ENCODE data around the gene GALK1. TPM values are rescaled to one million over a fixed set of nuclear protein-coding genes. Genes with fewer than 3 reads are reported as not detected.

GALK1 gene
- total and polyA plus RNA-seq, 9 of the 15 experiments (the other 6 are each of a cell fraction or from before 2014, with no cell fraction given) = 0.45 to 51.6 (median 17.4) TPM

DNA sequence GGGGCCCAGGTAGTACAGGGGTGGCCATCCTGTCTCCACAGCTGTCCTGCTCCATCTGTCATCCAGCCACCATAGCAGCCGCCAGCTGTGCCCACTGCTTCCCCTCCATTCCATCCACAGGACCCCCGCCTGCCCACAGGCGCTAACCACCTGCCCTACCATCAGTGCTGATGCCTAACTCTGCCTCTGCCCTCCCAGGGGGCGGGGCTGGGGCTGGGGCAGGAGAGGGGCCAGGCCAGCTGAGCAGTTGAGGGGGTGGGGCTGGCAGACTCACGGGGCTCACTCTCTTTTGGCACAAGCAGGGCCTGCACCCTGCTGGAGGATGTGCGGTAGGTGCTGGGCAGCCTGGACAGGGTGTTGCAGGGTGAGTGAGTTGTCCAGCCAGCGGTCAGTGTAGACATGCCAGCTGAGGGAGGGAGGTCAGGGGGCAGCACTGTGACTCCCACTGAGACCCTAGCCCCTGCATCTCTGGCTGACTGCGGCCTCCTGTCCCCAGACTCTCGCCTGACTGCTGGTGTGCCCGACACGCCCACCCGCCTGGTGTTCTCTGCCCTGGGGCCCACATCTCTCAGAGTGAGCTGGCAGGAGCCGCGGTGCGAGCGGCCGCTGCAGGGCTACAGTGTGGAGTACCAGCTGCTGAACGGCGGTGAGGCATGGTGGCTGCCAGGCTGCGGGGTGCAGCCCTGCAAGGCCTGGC is 9.6 kb downstream of the GALK1 start:
- Histone ChIP-seq H3K9me3 (replicated peaks; ENCODE audit: control insufficient read depth, insufficient read depth, low read depth, low read length) (no peaks in the 10 kb centered on the region), H3K9me1 (ENCODE audit: control insufficient read depth, insufficient read depth, low read length) (no peaks in the 10 kb centered on the region), H2AFZ (ENCODE audit: low read depth, low read length) (no peak overlapping the region), H3K79me2 (ENCODE audit: control insufficient read depth, insufficient read depth, low read length) (no peaks in the 10 kb centered on the region), H3K4me1 (replicated peaks in 1 of 2; ENCODE audit: control insufficient read depth in 2 of 2, insufficient read depth in 2 of 2, low read length in 2 of 2) (peaks cover 13 to 73% of the 10 kb centered on the region in 2 experiments), H3K27me3 (ENCODE audit: control insufficient read depth in 2 of 2, insufficient read depth in 2 of 2, low read length in 2 of 2) (no peaks in the 10 kb centered on the region), H3K9ac (ENCODE audit: insufficient read depth in 1 of 2, low read depth in 2 of 2, low read length in 2 of 2) (peak overlapping the region in 1 of 2 experiments; percentile 33; a peak in 2 of 4 replicates), H3K36me3 (ENCODE audit: control insufficient read depth, insufficient read depth, low read length) (no peaks in the 10 kb centered on the region), H4K20me1 (replicated peaks; ENCODE audit: control insufficient read depth, insufficient read depth, low read length) (no peaks in the 10 kb centered on the region; the same call in 1 of the 2 replicates), H3K4me2 (ENCODE audit: insufficient read depth, low read length) (no peak overlapping the region), H3K27ac (ENCODE audit: extremely low read depth, low read depth, low read length) (no peak overlapping the region), H3K4me3 (no peak overlapping the region)
- DNase-seq (ENCODE audit: extremely low read depth in 1 of 4, low spot score in 3 of 4) (no peak), FAIRE-seq (no peak), ATAC-seq (no peak)
- intact Hi-C loops (cut with micrococcal nuclease) (loop anchor here (10.0 kb wide), 1 partner anchor 249 kb away; the partner anchor contains the start of gene CDK3), in situ Hi-C loops (cut with MboI) (no loop called here)
- no TSS peak for BruUV-seq (replicated peaks)
- CTCF ChIA-PET (ENCODE audit: low intra/inter-chr PET ratio) = no interaction called here
- 87% methylated on average over 14 of the region's 20 CpGs for WGBS (ENCODE audit: insufficient coverage, low coverage, missing lambda C conversion rate)
- no peak for TF ChIP-seq MED1 (CRISPR knock-in tag; IDR thresholded peaks at IDR 0.05; ENCODE audit: borderline replicate concordance)
- no peak for TF ChIP-seq RBBP5 (IDR thresholded peaks at IDR 0.05; ENCODE audit: borderline replicate concordance, insufficient read depth, low read length, poor library complexity, severe bottlenecking)
- no peak for TF ChIP-seq RNF2 (IDR thresholded peaks at IDR 0.05)
- TF ChIP-seq, protein P1, sequence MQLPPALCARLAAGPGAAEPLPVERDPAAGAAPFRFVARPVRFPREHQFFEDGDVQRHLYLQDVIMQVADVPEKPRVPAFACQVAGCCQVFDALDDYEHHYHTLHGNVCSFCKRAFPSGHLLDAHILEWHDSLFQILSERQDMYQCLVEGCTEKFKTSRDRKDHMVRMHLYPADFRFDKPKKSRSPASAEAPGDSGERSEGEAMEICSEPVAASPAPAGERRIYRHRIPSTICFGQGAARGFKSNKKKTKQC (CRISPR knock-in tag; IDR thresholded peaks at IDR 0.05) = no peak
- peak; percentile 50; the same call in 1 of the 2 replicates for TF ChIP-seq POLR2G (IDR thresholded peaks at IDR 0.05; ENCODE audit: low read depth, low read length)
- no peak for TF ChIP-seq GTF2B (IDR thresholded peaks at IDR 0.05; ENCODE audit: extremely low read depth, insufficient read length)
- TF ChIP-seq, protein P2, sequence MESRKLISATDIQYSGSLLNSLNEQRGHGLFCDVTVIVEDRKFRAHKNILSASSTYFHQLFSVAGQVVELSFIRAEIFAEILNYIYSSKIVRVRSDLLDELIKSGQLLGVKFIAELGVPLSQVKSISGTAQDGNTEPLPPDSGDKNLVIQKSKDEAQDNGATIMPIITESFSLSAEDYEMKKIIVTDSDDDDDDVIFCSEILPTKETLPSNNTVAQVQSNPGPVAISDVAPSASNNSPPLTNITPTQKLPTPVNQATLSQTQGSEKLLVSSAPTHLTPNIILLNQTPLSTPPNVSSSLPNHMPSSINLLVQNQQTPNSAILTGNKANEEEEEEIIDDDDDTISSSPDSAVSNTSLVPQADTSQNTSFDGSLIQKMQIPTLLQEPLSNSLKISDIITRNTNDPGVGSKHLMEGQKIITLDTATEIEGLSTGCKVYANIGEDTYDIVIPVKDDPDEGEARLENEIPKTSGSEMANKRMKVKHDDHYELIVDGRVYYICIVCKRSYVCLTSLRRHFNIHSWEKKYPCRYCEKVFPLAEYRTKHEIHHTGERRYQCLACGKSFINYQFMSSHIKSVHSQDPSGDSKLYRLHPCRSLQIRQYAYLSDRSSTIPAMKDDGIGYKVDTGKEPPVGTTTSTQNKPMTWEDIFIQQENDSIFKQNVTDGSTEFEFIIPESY (CRISPR knock-in tag; IDR thresholded peaks at IDR 0.05) = 0 out of 2 replicates have a peak, but pooled peaks have one; percentile 13
- POLR2A ChIA-PET = interaction anchor here (14.7 kb wide), 1 partner anchor 19 kb away, joined by 464 read pairs; a partner anchor contains a TSS

All from K562 (cell line).